GM21390 (cell line): ENCODE data around the gene NUP35.
"Not testable (repeated sequence)": the region's sequence is repeated elsewhere in the genome, so short reads cannot be mapped to it uniquely, and the experiment has no call there.

Experiments
- ATAC-seq: cut with Tn5 transposase; IDR thresholded peaks from one replicate; pipeline ENCODE4 v1.9.1; 2021; ENCODE audit not compliant: unreplicated experiment

Gene NUP35

DNA sequence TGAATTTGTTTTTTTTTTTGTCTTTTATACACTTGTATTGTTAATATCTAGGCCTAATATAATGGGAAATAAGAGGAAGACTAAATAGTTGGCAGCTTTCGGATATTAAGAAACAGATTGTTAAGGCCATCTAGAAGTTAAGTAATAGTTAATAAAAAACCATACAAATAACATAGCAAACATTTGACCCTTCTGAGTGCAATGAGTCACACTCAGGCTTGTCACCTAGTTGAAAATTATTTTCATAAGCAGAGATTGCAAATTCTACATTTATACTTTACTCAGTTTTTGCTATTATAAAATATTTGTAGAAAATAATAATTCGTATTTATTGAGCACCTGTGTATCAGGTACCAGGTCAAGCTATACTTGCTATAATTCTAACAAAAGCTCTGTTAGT, 2.4 kb downstream of the NUP35 start:
- ATAC-seq = no peak

DNA sequence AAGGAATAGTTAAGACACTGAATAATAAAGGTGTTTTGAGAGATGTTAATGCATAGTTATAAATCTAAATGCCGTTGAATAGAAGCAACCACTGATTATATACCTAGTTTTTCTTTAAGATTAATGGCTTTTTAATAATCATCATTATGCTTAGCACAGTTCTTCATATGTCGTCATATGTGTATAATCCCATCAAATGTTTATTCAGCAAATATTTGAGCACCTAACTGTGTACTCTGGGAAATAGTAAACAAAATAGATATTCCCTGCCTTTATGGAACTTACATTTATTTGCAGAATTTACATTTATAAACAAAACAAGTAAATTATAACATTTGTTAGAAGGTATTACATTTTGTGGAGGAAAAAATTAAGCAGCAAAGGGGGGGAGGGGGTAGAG, 9.8 kb downstream of the NUP35 start:
- ATAC-seq = no peak

DNA sequence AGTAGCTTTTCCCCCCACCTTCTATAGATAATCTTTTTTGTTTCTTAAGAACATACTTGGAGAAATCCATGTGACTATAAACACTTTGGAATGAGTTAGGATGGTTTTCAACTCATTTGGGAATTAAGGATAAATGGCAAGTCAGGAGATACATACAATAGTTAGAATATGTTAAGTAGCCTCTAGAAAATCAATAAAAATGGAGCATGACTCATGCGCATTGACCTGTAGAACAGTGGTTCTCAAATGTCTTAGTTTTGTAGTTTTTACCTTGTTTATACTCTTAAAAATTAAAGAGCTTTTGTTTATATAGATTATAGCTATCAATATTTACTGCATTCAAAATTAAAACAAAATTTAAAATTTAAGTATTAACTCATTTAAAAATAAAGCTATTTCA, 24.7 kb downstream of the NUP35 start:
- no peak for ATAC-seq

DNA sequence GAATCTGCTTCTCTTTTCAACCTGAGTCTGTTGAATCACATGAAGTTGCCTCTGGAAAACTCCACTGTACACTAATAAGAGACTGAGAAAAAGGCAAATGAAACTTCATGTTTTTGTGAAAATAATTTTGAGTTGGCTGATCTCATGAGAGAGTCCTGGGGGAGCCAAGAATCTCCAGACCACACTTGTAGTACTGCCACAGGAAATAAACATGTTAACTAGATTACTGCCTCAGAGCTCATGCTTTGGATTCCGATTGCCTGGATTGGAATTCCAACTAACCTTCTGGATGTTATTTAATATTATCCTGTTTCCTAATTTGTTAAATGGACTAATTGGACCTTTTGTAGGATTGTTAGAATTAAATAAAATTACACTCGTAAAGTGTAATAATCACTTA, 25.2 kb downstream of the NUP35 start:
- no peak for ATAC-seq

DNA sequence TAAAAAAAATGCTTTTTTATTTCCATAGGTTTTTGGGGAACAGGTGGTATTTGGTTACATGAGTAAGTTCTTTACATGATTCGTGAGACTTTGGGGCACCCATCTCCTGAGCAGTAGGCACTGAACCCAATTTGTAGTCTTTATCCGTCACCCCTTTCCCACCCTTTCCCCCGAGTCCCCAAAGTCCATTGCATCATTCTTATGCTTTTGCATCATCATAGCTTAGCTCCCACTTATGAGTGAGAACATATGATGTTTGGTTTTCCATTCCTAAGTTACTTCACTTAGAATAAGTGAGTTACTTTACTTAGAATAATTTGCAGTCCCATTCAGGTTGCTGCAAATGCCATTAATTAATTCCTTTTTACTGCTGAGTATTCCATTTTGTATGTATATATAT, 28.0 kb downstream of the NUP35 start:
- not testable (repeated sequence) for ATAC-seq

DNA sequence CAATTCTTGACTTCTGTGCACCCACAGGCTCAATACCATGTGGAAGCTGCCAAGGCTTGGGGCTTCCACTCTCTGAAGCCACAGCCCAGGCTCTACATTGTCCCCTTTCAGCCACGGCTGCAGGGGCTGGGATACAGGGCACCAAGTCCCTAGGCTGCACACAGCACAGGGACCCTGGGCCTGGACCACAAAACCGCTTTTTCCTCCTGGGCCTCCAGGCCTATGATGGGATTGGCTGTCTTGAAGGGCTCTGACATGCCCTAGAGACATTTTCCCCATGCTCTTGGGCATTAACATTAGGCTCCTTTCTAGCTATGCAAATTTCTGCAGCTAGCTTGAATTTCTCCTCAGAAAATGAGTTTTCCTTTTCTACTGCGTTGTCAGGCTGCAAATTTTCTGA, 29.7 kb downstream of the NUP35 start:
- no peak for ATAC-seq

DNA sequence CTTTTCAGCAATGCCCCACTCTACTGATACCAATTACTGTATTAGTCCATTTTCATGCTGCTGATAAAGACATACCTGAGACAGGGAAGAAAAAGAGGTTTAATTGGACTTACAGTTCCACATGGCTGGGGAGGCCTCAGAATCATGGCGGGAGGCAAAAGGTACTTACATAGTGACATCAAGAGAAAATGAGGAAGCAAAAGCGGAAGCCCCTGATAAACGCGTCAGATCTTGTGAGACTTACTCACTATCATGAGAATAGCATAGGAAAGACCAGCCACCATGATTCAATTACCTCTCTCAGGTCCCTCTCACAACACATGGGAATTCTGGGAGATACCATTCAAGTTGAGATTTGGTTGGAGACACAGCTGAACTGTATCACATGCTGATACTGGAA, 30.5 kb downstream of the NUP35 start:
- ATAC-seq = not testable (repeated sequence)

DNA sequence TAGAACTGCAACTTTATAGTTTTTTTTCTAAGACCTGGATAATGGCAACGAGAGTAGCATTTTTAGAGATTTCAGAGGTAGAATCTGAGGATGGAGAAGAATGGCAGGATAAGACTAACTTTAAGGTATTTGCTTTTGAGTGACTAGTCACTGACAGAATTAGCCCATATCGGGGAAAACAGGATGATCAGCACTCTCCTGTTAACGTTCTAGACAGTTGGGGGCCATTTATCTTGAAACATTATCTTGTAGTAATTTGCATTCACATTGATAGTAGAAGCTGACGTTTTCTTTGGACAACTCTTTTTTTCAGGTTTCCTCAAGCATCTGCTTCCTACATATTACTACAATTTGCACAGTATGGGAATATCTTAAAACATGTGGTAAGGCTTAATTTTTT, 32.9 kb downstream of the NUP35 start:
- no peak for ATAC-seq

DNA sequence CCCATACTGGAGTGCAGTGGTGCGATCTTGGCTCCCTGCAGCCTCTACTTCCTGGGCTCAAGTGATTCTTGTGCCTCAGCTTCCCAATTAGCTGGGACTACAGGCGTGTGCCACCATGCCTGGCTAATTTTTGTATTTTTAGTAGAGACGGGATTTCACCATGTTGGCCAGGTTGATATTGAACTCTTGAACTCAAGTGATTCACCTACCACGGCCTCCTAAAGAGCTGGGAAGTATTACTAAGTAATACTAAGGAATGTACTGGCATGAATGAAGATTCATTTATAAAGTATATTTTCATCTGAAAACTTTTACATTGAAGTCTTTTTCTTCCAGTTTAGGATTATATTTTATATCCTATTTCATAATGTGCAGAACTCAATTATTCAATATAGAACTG, 38.1 kb downstream of the NUP35 start:
- no peak for ATAC-seq

DNA sequence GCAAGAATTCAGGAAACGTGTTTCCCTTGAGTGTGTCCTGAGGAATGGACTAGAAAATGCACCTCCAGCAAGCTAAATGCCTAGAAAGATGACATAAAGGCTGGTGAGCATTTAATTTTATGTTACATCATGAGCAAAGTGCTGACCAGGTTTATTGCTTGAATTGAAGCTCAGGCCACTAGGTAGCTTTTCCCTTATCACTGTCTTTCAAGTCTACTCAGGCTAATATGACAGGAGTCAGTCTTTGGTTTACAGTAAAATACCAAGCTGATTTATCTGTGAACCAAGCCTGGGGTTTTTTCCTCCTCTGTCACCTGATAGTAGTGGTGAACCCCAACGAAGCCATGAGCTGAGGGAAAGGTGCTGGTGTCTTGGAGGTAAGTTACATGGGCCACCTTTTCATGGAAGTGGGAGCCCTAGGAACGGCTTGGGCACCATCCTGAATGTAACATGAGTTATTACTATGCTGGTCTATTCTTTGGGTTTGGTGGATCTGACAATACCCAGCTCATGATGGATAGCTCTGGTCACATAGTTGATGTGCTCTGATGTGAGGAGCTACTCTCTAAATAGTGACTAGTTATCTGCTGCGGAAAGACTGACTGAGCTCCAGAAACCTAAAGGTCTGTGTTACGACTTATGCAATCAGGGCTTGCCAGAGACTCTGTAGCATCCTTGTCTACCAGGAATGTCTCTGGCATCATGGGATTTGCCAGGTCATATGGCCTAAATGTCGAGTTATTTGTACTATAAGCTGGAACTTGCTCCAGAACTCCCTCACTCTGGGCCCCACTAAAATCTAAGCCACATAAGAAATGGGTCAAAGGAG, 39.8 kb downstream of the NUP35 start:
- no peak for ATAC-seq

DNA sequence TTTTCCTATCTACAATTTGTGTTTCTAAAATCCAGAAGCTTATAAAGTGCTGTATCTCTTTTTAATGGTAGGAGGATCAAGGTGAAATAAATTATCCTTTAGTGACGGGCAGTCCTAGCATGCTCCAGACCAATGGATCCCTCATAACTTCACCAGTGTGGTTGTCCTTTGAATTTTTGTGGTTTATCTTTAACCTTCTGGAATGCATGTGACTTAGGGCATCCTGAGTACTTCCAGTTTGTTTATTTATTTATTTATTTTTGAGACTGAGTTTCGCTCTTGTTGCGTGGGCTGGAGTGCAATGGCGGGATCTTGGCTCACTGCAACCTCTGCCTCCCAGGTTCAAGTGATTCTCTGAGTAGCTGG, 40.4 kb downstream of the NUP35 start:
- ATAC-seq = no peak

DNA sequence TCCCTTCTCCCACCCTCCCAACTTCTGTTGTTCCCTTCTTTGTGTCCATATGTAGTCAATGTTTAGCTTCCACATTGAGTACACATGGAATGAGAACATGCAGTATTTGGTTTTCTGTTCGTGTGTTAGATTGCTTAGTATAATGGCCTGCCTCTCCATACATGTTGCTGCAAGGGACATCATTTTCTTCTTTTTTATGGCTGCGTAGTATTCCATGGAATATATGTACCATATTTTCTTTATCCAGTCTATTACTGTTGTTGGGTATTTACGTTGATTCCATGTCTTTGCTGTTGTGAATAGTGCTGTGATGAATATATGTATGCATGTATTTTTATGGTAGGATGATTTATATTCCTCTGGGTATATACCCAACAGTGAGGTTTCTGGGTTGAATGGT, 42.0 kb downstream of the NUP35 start:
- ATAC-seq = no peak

DNA sequence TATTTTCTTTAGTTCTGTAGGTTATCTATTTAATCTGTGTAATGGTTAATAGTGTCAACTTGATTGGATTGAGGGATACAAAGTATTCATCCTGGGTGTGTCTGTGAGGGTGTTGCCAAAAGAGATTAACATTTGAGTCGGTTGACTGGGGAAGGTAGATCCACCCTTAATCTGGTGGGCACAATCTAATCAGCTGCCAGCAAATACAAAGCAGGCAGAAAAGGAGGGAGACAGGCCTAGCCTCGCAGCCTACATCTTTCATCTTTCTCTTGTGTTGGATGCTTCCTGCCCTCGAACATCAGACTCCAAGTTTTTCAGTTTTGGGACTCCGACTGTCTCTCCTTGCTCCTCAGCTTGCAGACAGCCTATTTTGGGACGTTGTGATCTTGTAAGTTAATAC, 42.7 kb downstream of the NUP35 start:
- not testable (repeated sequence) for ATAC-seq

DNA sequence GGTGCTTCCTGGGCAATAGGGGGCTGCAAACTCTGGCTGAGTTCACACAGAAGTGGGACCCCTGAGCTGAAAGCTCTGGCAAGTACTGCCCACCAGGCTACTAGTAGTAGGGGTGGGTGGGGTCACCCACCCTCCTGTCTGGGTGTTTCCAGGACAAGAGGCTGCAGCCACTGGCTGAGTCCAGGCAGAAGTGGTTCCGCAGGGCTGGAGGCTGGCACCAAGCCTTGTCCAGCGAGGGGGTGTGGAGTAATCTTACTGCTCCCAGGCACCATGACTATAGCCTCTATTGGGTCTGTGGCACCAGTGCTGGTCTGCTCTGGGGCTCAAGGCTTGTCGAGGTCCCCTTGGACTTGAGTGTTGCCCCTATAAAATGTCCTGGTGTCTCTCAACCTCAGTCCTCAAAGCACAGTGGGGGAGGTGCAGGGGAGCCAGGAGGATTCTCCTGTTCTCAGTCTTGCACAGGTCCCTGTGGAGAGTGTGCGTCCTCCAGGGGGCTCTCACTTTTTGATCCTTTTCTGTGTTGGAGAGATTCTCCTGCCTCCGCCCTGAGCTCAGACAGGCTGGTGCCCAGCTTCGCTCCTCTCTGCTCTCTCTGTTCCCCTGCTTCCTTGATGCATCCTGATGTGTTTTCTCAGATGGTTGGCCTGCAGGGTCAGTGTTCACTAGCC, 48.1 kb downstream of the NUP35 start:
- ATAC-seq = no peak

DNA sequence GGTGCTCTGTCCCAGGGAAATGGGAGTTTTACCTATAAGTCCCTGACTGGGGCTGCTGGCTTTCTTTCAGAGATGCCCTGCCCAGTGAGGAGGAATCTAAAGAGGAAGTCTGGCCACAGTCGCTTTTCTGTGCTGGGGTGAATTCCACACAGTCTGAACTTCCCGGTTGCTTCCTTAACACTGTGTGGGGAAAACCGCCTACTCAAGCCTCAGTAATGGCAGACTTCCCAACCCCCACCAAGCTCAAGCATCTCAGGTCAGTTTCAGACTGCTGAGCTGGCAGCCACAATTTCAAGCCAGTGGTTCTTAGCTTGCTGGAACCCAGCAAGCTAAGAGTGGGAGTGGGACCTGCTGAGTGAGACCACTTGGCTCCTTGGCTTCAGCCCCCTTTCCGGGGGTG, 54.9 kb downstream of the NUP35 start:
- no peak for ATAC-seq

DNA sequence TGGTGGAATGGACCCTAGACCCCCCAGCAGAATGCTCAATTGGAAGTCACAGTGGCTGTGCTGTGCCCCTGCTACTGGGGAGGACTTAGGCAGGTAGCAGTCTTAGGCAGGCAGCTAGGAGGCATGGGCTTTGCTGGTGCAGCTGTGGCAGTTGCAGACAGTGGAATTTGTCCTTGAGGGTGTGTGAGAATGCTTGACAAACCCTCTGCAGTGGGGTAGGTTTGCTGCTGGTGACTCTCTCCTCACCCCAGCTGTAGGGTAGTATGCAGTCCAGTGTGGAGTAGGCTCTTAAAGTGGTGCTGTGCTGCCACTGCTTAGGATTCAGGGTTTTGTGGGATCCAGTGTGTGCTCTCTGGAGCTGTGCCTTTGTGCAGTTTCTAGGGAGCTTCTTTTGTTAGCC, 61.3 kb downstream of the NUP35 start:
- ATAC-seq = no peak

DNA sequence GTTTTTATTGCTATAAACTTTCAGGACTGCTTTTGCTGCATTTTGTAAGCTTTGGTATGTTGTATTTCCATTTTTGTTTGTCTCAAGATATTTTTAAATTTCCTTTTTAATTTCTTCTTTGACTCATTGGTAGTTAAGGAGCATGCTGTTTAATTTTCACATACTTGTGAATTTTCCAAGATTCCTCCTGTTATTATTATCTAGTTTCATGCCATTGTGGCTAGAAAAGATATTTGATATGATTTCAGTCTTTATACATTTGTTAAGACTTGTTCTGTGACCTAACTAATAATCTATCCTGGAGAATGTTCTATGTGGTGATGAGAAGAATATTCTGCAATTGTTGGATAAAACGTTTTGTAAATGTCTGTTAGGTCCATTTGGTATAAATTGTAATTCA, 62.1 kb downstream of the NUP35 start:
- ATAC-seq = no peak

DNA sequence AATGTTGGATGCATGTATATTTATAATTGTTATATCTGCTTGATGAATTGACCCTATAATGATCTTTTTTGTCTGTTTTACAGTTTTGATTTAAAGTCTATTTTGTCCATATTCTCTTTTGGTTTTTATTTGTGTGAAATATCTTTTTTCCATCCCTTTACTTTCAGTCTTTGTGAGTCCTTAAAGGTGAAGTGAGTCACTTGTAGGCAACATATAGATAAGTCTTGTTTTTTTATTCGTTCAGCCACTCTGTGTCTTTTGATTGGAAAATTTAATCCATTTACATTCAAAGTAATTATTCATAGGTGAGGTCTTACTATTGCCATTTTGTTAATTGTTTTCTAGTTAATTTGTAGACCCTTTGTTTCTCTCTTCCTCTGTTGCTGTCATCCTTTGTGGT, 62.5 kb downstream of the NUP35 start:
- ATAC-seq = no peak

DNA sequence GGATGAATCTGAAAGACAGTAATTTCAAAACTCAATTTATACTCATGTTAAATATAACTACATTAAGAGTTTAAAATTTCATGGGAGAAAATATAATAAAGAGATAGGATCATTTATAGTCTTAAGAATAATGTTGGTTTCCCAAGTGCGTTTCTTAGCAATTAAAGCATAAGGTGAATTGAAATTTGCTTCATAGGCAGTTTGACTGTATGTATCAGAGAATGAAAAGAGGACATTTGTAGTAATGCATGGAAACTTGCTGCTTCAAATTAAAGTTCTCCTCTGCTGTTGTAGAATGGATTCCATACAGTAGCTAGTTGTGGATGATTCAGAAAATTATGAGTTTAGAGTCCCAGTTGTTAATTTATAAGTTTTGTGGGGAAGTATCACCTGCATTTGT, 68.1 kb downstream of the NUP35 start:
- no peak for ATAC-seq

DNA sequence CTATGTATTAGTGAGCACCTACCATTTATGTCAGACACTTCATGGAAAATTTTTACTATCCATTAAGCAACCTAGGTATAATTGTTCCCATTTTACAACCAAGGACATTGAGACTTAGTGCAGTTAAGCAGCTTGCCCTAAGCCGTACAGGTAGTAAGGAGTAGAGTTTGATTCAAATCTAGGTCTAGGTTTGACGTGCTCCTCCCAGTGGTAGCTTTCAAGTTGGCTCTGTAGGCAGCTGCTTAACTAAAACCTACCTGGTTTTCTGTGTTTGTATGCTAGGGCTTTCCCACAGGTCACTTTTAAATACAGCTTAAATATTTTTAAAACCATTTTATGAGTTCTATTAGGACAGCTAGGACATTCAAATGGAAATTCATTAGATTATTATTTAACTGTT, 69.7 kb downstream of the NUP35 start:
- no peak for ATAC-seq

DNA sequence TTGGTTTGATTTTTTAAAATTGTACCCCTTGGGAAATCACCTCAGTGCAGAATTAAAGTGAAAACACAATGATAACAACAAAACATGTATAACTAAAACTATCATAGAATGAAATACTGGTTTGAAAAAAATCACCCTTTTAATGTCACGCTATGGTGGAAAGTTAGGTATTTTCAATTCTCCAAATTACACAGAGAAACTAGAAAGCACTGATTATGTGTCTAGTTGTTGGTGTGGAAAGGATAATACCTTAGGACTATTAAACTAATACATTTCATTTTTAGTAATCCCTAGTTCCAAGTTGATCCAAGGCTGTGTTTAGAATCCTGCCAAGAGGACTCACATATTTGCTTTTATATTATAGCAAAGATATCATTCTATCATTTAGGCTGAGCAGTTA, 71.2 kb downstream of the NUP35 start:
- ATAC-seq = no peak

DNA sequence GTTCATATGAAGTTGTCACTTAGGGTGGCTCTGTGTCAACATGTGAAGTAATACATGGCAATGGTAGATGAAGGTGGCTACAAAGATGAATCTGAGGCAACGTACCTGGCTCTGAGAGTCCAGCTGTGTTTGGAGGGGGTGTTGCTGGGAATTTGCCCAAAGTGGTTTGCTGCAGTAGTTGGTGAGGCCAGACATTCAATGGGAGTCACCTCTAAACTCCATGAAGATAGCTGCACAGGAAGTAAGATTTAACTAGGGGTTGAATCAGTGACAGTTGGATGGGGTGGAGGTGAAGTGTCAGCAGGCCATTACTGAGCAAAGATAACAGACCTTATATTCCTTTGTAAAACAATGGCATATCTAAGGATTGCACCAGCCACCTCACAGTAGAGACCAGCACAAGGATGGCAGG, 71.8 kb downstream of the NUP35 start:
- no peak for ATAC-seq

DNA sequence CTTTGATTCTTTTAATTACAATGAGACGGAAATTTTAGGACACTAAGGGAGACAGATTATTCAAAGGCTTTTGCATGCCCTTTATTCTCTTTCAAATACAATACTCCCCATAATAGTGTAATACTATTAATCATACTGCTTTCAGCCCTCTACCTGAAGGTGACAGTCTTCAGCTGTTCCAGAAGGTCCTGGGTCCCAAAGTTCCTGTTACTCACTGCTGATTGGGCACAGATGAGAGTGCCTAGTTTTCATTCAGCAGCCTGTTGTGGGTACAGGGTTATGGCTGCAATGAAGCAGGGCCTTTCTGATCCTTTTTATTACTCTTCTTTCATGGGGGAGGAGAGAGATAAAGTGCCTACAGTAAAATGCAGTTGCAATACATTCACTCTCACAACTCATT, 80.2 kb downstream of the NUP35 start:
- ATAC-seq = no peak
